ENCODE data around the gene CRIP3. TPM values are rescaled to one million over a fixed set of nuclear protein-coding genes. Genes with fewer than 3 reads are reported as not detected.

CRIP3 gene
- total and polyA plus RNA-seq, 2 of the 13 experiments (the other 11 are each of a cell fraction or from before 2014, with no cell fraction given) = 6.3 to 9.3 TPM

GRCh38 chr6:43328528-43328927 is 19.9 kb upstream of the CRIP3 start (continued):
- TF ChIP-seq HIVEP1 (CRISPR knock-in tag; IDR thresholded peaks at IDR 0.05) = no peak
- no peak for TF ChIP-seq ZNF703 (CRISPR knock-in tag; IDR thresholded peaks at IDR 0.05; ENCODE audit: borderline replicate concordance)
- no peak for TF ChIP-seq TBL1XR1 (IDR thresholded peaks at IDR 0.05; ENCODE audit: borderline replicate concordance, low read length, partially characterized antibody)
- no peak for TF ChIP-seq ZNF496 (CRISPR knock-in tag; IDR thresholded peaks at IDR 0.05; ENCODE audit: insufficient replicate concordance)
- TF ChIP-seq BHLHE40 (IDR thresholded peaks at IDR 0.05; ENCODE audit: low read length) = no peak
- no peak for TF ChIP-seq PRMT3 (CRISPR knock-in tag; IDR thresholded peaks at IDR 0.05; ENCODE audit: borderline replicate concordance, low read depth)
- no peak for TF ChIP-seq ELF3 (CRISPR knock-in tag; IDR thresholded peaks at IDR 0.05)
- TF ChIP-seq BCLAF1 (IDR thresholded peaks at IDR 0.05) = no peak
- TF ChIP-seq, protein P1, sequence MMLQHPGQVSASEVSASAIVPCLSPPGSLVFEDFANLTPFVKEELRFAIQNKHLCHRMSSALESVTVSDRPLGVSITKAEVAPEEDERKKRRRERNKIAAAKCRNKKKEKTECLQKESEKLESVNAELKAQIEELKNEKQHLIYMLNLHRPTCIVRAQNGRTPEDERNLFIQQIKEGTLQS (CRISPR knock-in tag; IDR thresholded peaks at IDR 0.05) = no peak
- no peak for TF ChIP-seq MIER3 (CRISPR knock-in tag; IDR thresholded peaks at IDR 0.05; ENCODE audit: borderline replicate concordance)
- TF ChIP-seq, protein P2, sequence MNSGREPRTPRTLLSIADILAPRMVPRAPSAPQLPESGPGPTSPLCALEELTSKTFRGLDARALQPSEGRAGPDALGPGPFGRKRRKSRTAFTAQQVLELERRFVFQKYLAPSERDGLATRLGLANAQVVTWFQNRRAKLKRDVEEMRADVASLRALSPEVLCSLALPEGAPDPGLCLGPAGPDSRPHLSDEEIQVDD (CRISPR knock-in tag; IDR thresholded peaks at IDR 0.05; ENCODE audit: borderline replicate concordance) = no peak
- TF ChIP-seq KLF6 (CRISPR knock-in tag; IDR thresholded peaks at IDR 0.05) = no peak
- no peak for TF ChIP-seq ZNF580 (CRISPR knock-in tag; IDR thresholded peaks at IDR 0.05; ENCODE audit: borderline replicate concordance, low read depth)
- no peak for TF ChIP-seq SOX6 (IDR thresholded peaks at IDR 0.05)
- no peak for TF ChIP-seq SOX6 (CRISPR knock-in tag; IDR thresholded peaks at IDR 0.05)
- TF ChIP-seq KDM2A (CRISPR knock-in tag; IDR thresholded peaks at IDR 0.05; ENCODE audit: borderline replicate concordance, low read depth) = no peak
- TF ChIP-seq, protein P3, sequence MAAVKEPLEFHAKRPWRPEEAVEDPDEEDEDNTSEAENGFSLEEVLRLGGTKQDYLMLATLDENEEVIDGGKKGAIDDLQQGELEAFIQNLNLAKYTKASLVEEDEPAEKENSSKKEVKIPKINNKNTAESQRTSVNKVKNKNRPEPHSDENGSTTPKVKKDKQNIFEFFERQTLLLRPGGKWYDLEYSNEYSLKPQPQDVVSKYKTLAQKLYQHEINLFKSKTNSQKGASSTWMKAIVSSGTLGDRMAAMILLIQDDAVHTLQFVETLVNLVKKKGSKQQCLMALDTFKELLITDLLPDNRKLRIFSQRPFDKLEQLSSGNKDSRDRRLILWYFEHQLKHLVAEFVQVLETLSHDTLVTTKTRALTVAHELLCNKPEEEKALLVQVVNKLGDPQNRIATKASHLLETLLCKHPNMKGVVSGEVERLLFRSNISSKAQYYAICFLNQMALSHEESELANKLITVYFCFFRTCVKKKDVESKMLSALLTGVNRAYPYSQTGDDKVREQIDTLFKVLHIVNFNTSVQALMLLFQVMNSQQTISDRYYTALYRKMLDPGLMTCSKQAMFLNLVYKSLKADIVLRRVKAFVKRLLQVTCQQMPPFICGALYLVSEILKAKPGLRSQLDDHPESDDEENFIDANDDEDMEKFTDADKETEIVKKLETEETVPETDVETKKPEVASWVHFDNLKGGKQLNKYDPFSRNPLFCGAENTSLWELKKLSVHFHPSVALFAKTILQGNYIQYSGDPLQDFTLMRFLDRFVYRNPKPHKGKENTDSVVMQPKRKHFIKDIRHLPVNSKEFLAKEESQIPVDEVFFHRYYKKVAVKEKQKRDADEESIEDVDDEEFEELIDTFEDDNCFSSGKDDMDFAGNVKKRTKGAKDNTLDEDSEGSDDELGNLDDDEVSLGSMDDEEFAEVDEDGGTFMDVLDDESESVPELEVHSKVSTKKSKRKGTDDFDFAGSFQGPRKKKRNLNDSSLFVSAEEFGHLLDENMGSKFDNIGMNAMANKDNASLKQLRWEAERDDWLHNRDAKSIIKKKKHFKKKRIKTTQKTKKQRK (IDR thresholded peaks at IDR 0.05; ENCODE audit: low read length) = no peak
- TF ChIP-seq HNF4G (IDR thresholded peaks at IDR 0.05; ENCODE audit: borderline replicate concordance, low read depth, low read length) = no peak
- TF ChIP-seq HNF4G (CRISPR knock-in tag; IDR thresholded peaks at IDR 0.05; ENCODE audit: borderline replicate concordance, low read depth) = no peak
- 0 out of 2 replicates have a peak, but pooled peaks have one; percentile 33 for TF ChIP-seq HOMEZ (CRISPR knock-in tag; IDR thresholded peaks at IDR 0.05; ENCODE audit: low read depth)
- no peak for TF ChIP-seq SP1 (IDR thresholded peaks at IDR 0.05)
- no peak for TF ChIP-seq SP1 (CRISPR knock-in tag; IDR thresholded peaks at IDR 0.05)
- no peak for TF ChIP-seq ZNF672 (CRISPR knock-in tag; IDR thresholded peaks at IDR 0.05)
- TF ChIP-seq SMAD9 (CRISPR knock-in tag; IDR thresholded peaks at IDR 0.05) = no peak
- peak; percentile 44; the same call in 1 of the 2 replicates for TF ChIP-seq GATAD2A (CRISPR knock-in tag; IDR thresholded peaks at IDR 0.05)
